ENCODE results near the gene RAET1L.
"Not testable (repeated sequence)": the region's sequence is repeated elsewhere in the genome, so short reads cannot be mapped to it uniquely, and the experiment has no call there.

RAET1L gene

GRCh38 chr6:149984773-149985172 lies 40.6 kb downstream of the RAET1L start:
- peaks cover 82% of the 10 kb centered on the region for H3K27me3 ChIP-seq (ENCODE audit: control insufficient read depth, insufficient read depth, low read length)
- no peaks in the 10 kb centered on the region for H3K4me1 ChIP-seq (ENCODE audit: control insufficient read depth, insufficient read depth, low read length)
- H3K9ac ChIP-seq (ENCODE audit: low read depth, low read length) = no peak overlapping the region
- no peak overlapping the region for H3K4me3 ChIP-seq (ENCODE audit: low read depth, low read length)
- no peaks in the 10 kb centered on the region for H3K36me3 ChIP-seq (ENCODE audit: control insufficient read depth, insufficient read depth, low read length)
- no peaks in the 10 kb centered on the region for H3K9me3 ChIP-seq (ENCODE audit: control insufficient read depth, insufficient read depth, low read length)

GRCh38 chr6:149983145-149983544 lies 42.2 kb downstream of the RAET1L start:
- Histone ChIP-seq H3K27me3 (ENCODE audit: control insufficient read depth, insufficient read depth, low read length) (peaks cover 82% of the 10 kb centered on the region), H3K9ac (ENCODE audit: low read depth, low read length) (no peak overlapping the region), H3K9me3 (ENCODE audit: control insufficient read depth, insufficient read depth, low read length) (no peaks in the 10 kb centered on the region), H3K36me3 (ENCODE audit: control insufficient read depth, insufficient read depth, low read length) (no peaks in the 10 kb centered on the region), H3K4me3 (ENCODE audit: low read depth, low read length) (no peak overlapping the region), H3K4me1 (ENCODE audit: control insufficient read depth, insufficient read depth, low read length) (no peaks in the 10 kb centered on the region)

GRCh38 chr6:149979293-149979692 lies 46.0 kb downstream of the RAET1L start:
- no peak overlapping the region for H3K9ac ChIP-seq (ENCODE audit: low read depth, low read length)
- H3K4me3 ChIP-seq (ENCODE audit: low read depth, low read length) = no peak overlapping the region
- no peaks in the 10 kb centered on the region for H3K4me1 ChIP-seq (ENCODE audit: control insufficient read depth, insufficient read depth, low read length)
- H3K27me3 ChIP-seq (ENCODE audit: control insufficient read depth, insufficient read depth, low read length) = peaks cover 82% of the 10 kb centered on the region
- no peaks in the 10 kb centered on the region for H3K9me3 ChIP-seq (ENCODE audit: control insufficient read depth, insufficient read depth, low read length)
- H3K36me3 ChIP-seq (ENCODE audit: control insufficient read depth, insufficient read depth, low read length) = no peaks in the 10 kb centered on the region

GRCh38 chr6:149978610-149979009 lies 46.7 kb downstream of the RAET1L start:
- H3K36me3 ChIP-seq (ENCODE audit: control insufficient read depth, insufficient read depth, low read length) = no peaks in the 10 kb centered on the region
- H3K9ac ChIP-seq (ENCODE audit: low read depth, low read length) = no peak overlapping the region
- H3K27me3 ChIP-seq (ENCODE audit: control insufficient read depth, insufficient read depth, low read length) = peaks cover 89% of the 10 kb centered on the region

GRCh38 chr6:149977221-149977620 lies 48.1 kb downstream of the RAET1L start:
- no peaks in the 10 kb centered on the region for H3K36me3 ChIP-seq (ENCODE audit: control insufficient read depth, insufficient read depth, low read length)
- H3K9me3 ChIP-seq (ENCODE audit: control insufficient read depth, insufficient read depth, low read length) = no peaks in the 10 kb centered on the region
- H3K9ac ChIP-seq (ENCODE audit: low read depth, low read length) = no peak overlapping the region
- H3K27me3 ChIP-seq (ENCODE audit: control insufficient read depth, insufficient read depth, low read length) = peaks cover 89% of the 10 kb centered on the region
- H3K4me3 ChIP-seq (ENCODE audit: low read depth, low read length) = no peak overlapping the region
- H3K4me1 ChIP-seq (ENCODE audit: control insufficient read depth, insufficient read depth, low read length) = no peaks in the 10 kb centered on the region

More at GRCh38 chr6:149978610-149979009, 46.7 kb downstream of the RAET1L start:
- H3K4me1 ChIP-seq (ENCODE audit: control insufficient read depth, insufficient read depth, low read length) = no peaks in the 10 kb centered on the region
- no peaks in the 10 kb centered on the region for H3K9me3 ChIP-seq (ENCODE audit: control insufficient read depth, insufficient read depth, low read length)
- no peak overlapping the region for H3K4me3 ChIP-seq (ENCODE audit: low read depth, low read length)

- no peak overlapping the region for H3K9ac ChIP-seq (ENCODE audit: low read depth, low read length)
- no peaks in the 10 kb centered on the region for H3K9me3 ChIP-seq (ENCODE audit: control insufficient read depth, insufficient read depth, low read length)
- H3K4me1 ChIP-seq (ENCODE audit: control insufficient read depth, insufficient read depth, low read length) = no peaks in the 10 kb centered on the region
- H3K36me3 ChIP-seq (ENCODE audit: control insufficient read depth, insufficient read depth, low read length) = no peaks in the 10 kb centered on the region
- H3K27me3 ChIP-seq (ENCODE audit: control insufficient read depth, insufficient read depth, low read length) = peaks cover 91% of the 10 kb centered on the region
- H3K4me3 ChIP-seq (ENCODE audit: low read depth, low read length) = no peak overlapping the region
Observed at GRCh38 chr6:149975400-149975799, 49.9 kb downstream of the RAET1L start.

- no peak overlapping the region for H3K9ac ChIP-seq (ENCODE audit: low read depth, low read length)
Observed at GRCh38 chr6:149974825-149975224, 50.5 kb downstream of the RAET1L start.

GRCh38 chr6:149974394-149974793 lies 50.9 kb downstream of the RAET1L start:
- H3K27me3 ChIP-seq (ENCODE audit: control insufficient read depth, insufficient read depth, low read length) = peaks cover 96% of the 10 kb centered on the region
- H3K9ac ChIP-seq (ENCODE audit: low read depth, low read length); H3K9me3 ChIP-seq (ENCODE audit: control insufficient read depth, insufficient read depth, low read length); H3K4me1 ChIP-seq (ENCODE audit: control insufficient read depth, insufficient read depth, low read length); H3K36me3 ChIP-seq (ENCODE audit: control insufficient read depth, insufficient read depth, low read length); H3K4me3 ChIP-seq (ENCODE audit: low read depth, low read length): not testable (repeated sequence)

More at GRCh38 chr6:149974825-149975224, 50.5 kb downstream of the RAET1L start:
- H3K27me3 ChIP-seq (ENCODE audit: control insufficient read depth, insufficient read depth, low read length) = peaks cover 96% of the 10 kb centered on the region
- no peaks in the 10 kb centered on the region for H3K9me3 ChIP-seq (ENCODE audit: control insufficient read depth, insufficient read depth, low read length)
- H3K4me3 ChIP-seq (ENCODE audit: low read depth, low read length) = no peak overlapping the region
- H3K4me1 ChIP-seq (ENCODE audit: control insufficient read depth, insufficient read depth, low read length) = no peaks in the 10 kb centered on the region
- H3K36me3 ChIP-seq (ENCODE audit: control insufficient read depth, insufficient read depth, low read length) = no peaks in the 10 kb centered on the region

- H3K36me3 ChIP-seq (ENCODE audit: control insufficient read depth, insufficient read depth, low read length) = no peaks in the 10 kb centered on the region
- no peak overlapping the region for H3K9ac ChIP-seq (ENCODE audit: low read depth, low read length)
- H3K27me3 ChIP-seq (ENCODE audit: control insufficient read depth, insufficient read depth, low read length) = peaks cover 96% of the 10 kb centered on the region
- H3K4me1 ChIP-seq (ENCODE audit: control insufficient read depth, insufficient read depth, low read length) = no peaks in the 10 kb centered on the region
- no peaks in the 10 kb centered on the region for H3K9me3 ChIP-seq (ENCODE audit: control insufficient read depth, insufficient read depth, low read length)
- H3K4me3 ChIP-seq (ENCODE audit: low read depth, low read length) = no peak overlapping the region
Observed at GRCh38 chr6:149969635-149970034, 55.7 kb downstream of the RAET1L start.

- H3K27me3 ChIP-seq (ENCODE audit: control insufficient read depth, insufficient read depth, low read length) = peaks cover 96% of the 10 kb centered on the region
Observed at GRCh38 chr6:149968909-149969308, 56.4 kb downstream of the RAET1L start.

More at GRCh38 chr6:149968909-149969308, 56.4 kb downstream of the RAET1L start:
- H3K4me3 ChIP-seq (ENCODE audit: low read depth, low read length); H3K9me3 ChIP-seq (ENCODE audit: control insufficient read depth, insufficient read depth, low read length); H3K9ac ChIP-seq (ENCODE audit: low read depth, low read length); H3K36me3 ChIP-seq (ENCODE audit: control insufficient read depth, insufficient read depth, low read length); H3K4me1 ChIP-seq (ENCODE audit: control insufficient read depth, insufficient read depth, low read length): not testable (repeated sequence)
